GM23338 (cell line): ENCODE data around the gene RPL31. TPM values are rescaled to one million over a fixed set of nuclear protein-coding genes. Genes with fewer than 3 reads are reported as not detected.

Experiments used
- ATAC-seq: fragments of 200-7000 bp; cut with Tn5 transposase; 3 replicates; pipeline ENCODE4 v1.9.1; 2020
- DNase-seq: peaks from one replicate; pipeline ENCODE4 v3.0.0-alpha.2; 2015; ENCODE audit warnings: low spot score
- H2AFZ ChIP-seq: fragments of 200-600 bp; sonication (generic); 2 replicates; pipeline ENCODE4 v1.8.0; 2016; ENCODE audit warnings: antibody characterized with exemption, mild to moderate bottlenecking, moderate library complexity
- H3F3A ChIP-seq: fragments of 200-600 bp; sonication (generic); replicated peaks from 2 replicates; pipeline ENCODE4 v1.8.0; 2017; ENCODE audit warnings: antibody characterized with exemption, mixed run types, low read depth
- H3K27ac ChIP-seq: fragments of 200-600 bp; sonication (generic); 2 replicates; pipeline ENCODE4 v1.6.1; 2016; ENCODE audit warnings: low read depth
- H3K27me3 ChIP-seq: fragments of 200-600 bp; sonication (generic); 2 replicates; pipeline ENCODE4 v1.8.0; 2016; ENCODE audit warnings: mild to moderate bottlenecking, mixed run types, moderate library complexity; ENCODE audit not compliant: insufficient read depth
- H3K36me3 ChIP-seq: fragments of 200-600 bp; sonication (generic); 2 replicates; pipeline ENCODE4 v1.8.0; 2016; ENCODE audit warnings: mild to moderate bottlenecking; ENCODE audit not compliant: insufficient read depth
- H3K4me1 ChIP-seq: fragments of 200-600 bp; sonication (generic); 2 replicates; pipeline ENCODE4 v1.8.0; 2016; ENCODE audit warnings: mild to moderate bottlenecking, moderate library complexity; ENCODE audit not compliant: insufficient read depth
- H3K4me2 ChIP-seq: fragments of 200-600 bp; sonication (generic); 2 replicates; pipeline ENCODE4 v1.7.1; 2017; ENCODE audit warnings: mixed run types
- H3K4me3 ChIP-seq: fragments of 200-600 bp; sonication (generic); 2 replicates; pipeline ENCODE4 v1.6.1; 2016; ENCODE audit warnings: mixed run types
- H3K79me2 ChIP-seq: fragments of 200-600 bp; sonication (generic); replicated peaks from 2 replicates; pipeline ENCODE4 v1.8.0; 2017; ENCODE audit warnings: mild to moderate bottlenecking; ENCODE audit not compliant: insufficient read depth
- H3K9me2 ChIP-seq: fragments of 200-600 bp; sonication (generic); 2 replicates; pipeline ENCODE4 v1.8.0; 2017; ENCODE audit not compliant: insufficient read depth
- H4K20me1 ChIP-seq: fragments of 200-600 bp; sonication (generic); replicated peaks from 2 replicates; pipeline ENCODE4 v1.8.0; 2017; ENCODE audit warnings: mild to moderate bottlenecking; ENCODE audit not compliant: insufficient read depth
- H3K27ac Mint-ChIP-seq: 2 replicates; pipeline ENCODE4 v1.8.0; 2020; ENCODE audit warnings: inconsistent platforms, mild to moderate bottlenecking, moderate library complexity, mixed read lengths
- H3K27me3 Mint-ChIP-seq: 3 replicates; pipeline ENCODE4 v1.8.0; 2022; ENCODE audit warnings: low read depth, mild to moderate bottlenecking, moderate library complexity, mixed read lengths, inconsistent platforms; ENCODE audit not compliant: insufficient read depth, poor library complexity
- H3K36me3 Mint-ChIP-seq: 3 replicates; pipeline ENCODE4 v1.8.0; 2021; ENCODE audit warnings: low read depth, mild to moderate bottlenecking, inconsistent platforms, moderate library complexity, mixed read lengths
- H3K4me1 Mint-ChIP-seq: 3 replicates; pipeline ENCODE4 v1.8.0; 2020; ENCODE audit warnings: mild to moderate bottlenecking, inconsistent platforms, mixed read lengths
- H3K4me3 Mint-ChIP-seq: 3 replicates; pipeline ENCODE4 v1.8.0; 2021; ENCODE audit warnings: moderate library complexity, mild to moderate bottlenecking, inconsistent platforms, mixed read lengths
- H3K9me3 Mint-ChIP-seq: 3 replicates; pipeline ENCODE4 v1.8.0; 2020; ENCODE audit warnings: moderate library complexity, mild to moderate bottlenecking, inconsistent platforms, mixed read lengths
- CREB1 ChIP-seq: fragments of 250-450 bp; sonication (Bioruptor Pico); IDR thresholded peaks from 2 replicates; pipeline ENCODE4 v1.5.0; 2020; ENCODE audit warnings: low read depth, mild to moderate bottlenecking, moderate library complexity
- CTCF ChIP-seq, 2 experiments: fragments of 200-600 bp in 1 of 2; sonication (generic) in 1 of 2; conservative IDR thresholded peaks; 2 replicates each; pipeline versions ENCODE4 v1.5.1 to v1.6.1; 2016 to 2017; ENCODE audit warnings: antibody characterized with exemption in 2 of 2, low read depth in 2 of 2, mild to moderate bottlenecking in 2 of 2, moderate library complexity in 1 of 2
- EZH2 ChIP-seq: fragments of 200-600 bp; sonication (generic); IDR thresholded peaks from one replicate; pipeline ENCODE4 v1.8.0; 2017; ENCODE audit warnings: antibody characterized with exemption, mild to moderate bottlenecking, low read depth; ENCODE audit not compliant: unreplicated experiment
- STAT1 ChIP-seq: IDR thresholded peaks from one replicate; pipeline ENCODE4 v1.6.1; 2016; ENCODE audit warnings: antibody characterized with exemption; ENCODE audit not compliant: unreplicated experiment
- ZNF114 ChIP-seq: fragments of 250-450 bp; sonication (Bioruptor Pico); IDR thresholded peaks from 2 replicates; pipeline ENCODE4 v1.5.0; 2020; ENCODE audit warnings: mild to moderate bottlenecking, moderate library complexity
- ZNF462 ChIP-seq: fragments of 250-450 bp; sonication (Bioruptor Pico); IDR thresholded peaks from 2 replicates; pipeline ENCODE4 v1.5.0; 2020; ENCODE audit warnings: mild to moderate bottlenecking, moderate library complexity
- polyA plus RNA-seq: library from polyadenylated mRNA; unstranded; fragments of >200 nt; fragmentation: Nextera tagmentation; extraction: Ambion mirVana; gene quantifications from 2 replicates; pipeline ENCODE4 v1.2.1, GENCODE V29; 2016
- total RNA-seq: library from RNA; depleted of rRNA; stranded (reverse); fragments of >200 nt; shearing (Covaris generic); gene quantifications from 2 replicates; pipeline ENCODE4 v1.2.3, GENCODE V29; 2014

RPL31 gene
- total and polyA plus RNA-seq, 2 experiments from 2014 or later: 819 to 3,213 TPM

DNA sequence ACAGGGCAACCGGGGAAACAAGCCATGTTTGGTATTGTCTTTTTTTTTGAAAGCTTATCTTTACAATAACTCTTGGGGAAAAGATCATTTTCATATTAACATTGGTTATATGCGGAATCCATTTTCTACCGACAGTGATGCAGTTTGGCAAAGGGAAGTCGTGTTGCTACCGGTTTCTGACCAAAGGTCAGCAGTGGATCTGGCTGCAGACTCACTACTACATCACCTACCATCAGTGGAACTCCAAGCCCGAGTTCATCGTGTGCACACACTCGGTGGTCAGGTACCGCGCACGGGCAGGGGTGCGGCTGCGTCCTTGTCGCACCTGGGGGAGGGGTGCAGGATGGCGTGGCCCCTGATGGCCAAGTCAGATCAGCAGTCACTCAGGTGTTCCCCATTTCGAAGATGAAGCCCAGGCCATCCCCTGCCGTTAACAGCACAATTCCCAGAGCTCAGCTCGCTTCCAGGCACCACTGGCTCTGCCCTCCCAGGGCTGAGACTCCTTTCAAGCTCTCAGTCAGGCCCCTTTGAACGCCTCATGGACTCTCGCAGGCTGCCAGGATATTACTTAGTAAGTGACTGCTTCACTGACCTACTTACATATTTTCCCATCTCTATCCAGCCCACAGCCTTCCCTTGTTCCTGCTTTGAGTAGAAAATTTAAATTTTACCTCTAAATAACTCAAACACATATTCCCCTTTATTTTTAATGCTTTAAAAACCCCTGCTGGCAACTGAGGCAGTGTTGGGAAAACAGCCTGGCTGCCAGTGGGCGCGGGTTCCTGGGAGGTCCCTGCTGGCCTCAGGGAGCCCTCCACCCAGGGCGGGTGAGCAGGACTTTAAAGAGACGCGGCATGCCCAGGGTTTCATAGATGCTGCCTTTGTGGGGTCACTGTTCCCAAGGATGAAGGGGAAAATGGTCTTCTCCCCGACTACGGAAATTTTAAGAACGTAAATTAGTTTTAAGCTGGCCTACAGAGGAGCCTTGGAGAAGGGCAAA, 33.6 kb upstream of the RPL31 start:
- H4K20me1 ChIP-seq: no peaks in the 10 kb centered on the region
- Mint-ChIP-seq H3K4me3 (no peak overlapping the region), H3K4me1 (peaks cover 6% of the 10 kb centered on the region; the same call in 2 of the 3 replicates), H3K36me3 (no peaks in the 10 kb centered on the region), H3K27ac (no peak overlapping the region), H3K9me3 (no peaks in the 10 kb centered on the region), H3K27me3 (peaks cover 3% of the 10 kb centered on the region)
- H3K79me2 ChIP-seq: no peaks in the 10 kb centered on the region
- H3F3A ChIP-seq: no peaks in the 10 kb centered on the region
- peak overlapping the region; percentile 43; the same call in 1 of the 2 replicates for H2AFZ ChIP-seq
- H3K36me3 ChIP-seq: no peaks in the 10 kb centered on the region
- H3K4me1 ChIP-seq: no peaks in the 10 kb centered on the region
- no peak overlapping the region for H3K4me2 ChIP-seq
- H3K9me2 ChIP-seq: peaks cover 8% of the 10 kb centered on the region; the same call in 1 of the 2 replicates
- no peak overlapping the region for H3K27ac ChIP-seq
- H3K4me3 ChIP-seq: no peak overlapping the region
- ATAC-seq: no peak
- H3K27me3 ChIP-seq: no peaks in the 10 kb centered on the region
- DNase-seq: no peak
- no peak for TF ChIP-seq EZH2

GRCh38 chr2:100969998-100970397, 32.1 kb upstream of the RPL31 start:
- Histone ChIP-seq H3F3A (no peaks in the 10 kb centered on the region), H3K79me2 (no peaks in the 10 kb centered on the region), H3K4me3 (no peak overlapping the region), H3K36me3 (no peaks in the 10 kb centered on the region), H3K9me2 (peaks cover 8% of the 10 kb centered on the region; the same call in 1 of the 2 replicates), H2AFZ (no peak overlapping the region), H3K27ac (no peak overlapping the region), H3K4me1 (no peaks in the 10 kb centered on the region), H4K20me1 (no peaks in the 10 kb centered on the region), H3K27me3 (no peaks in the 10 kb centered on the region), H3K4me2 (no peak overlapping the region)
- H3K4me3 Mint-ChIP-seq: no peak overlapping the region
- H3K9me3 Mint-ChIP-seq: no peaks in the 10 kb centered on the region
- ATAC-seq (no peak), DNase-seq (no peak)
- peaks cover 3% of the 10 kb centered on the region for H3K27me3 Mint-ChIP-seq
- H3K4me1 Mint-ChIP-seq: peaks cover 6% of the 10 kb centered on the region; the same call in 2 of the 3 replicates
- TF ChIP-seq STAT1: no peak
- H3K27ac Mint-ChIP-seq: no peak overlapping the region
- H3K36me3 Mint-ChIP-seq: no peaks in the 10 kb centered on the region

DNA sequence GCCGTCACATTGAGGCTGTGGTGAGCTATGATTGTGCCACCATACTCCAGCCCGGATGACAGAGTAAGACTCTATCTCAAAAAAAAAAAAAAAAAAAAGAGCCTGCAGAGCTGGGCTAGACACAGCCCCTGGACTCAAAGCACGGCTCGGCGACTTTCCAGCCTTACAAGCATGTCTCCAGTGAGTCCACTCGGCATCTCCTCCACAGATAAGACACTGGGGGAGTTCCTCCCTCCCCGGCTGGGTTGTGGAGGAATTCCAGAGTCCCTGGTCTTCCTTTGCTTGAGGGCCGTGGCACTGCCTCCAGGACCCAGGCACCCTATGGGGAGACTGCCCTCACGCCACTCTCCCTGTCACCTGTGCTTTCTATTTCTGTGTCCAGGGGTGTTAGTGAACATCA, 30.9 kb upstream of the RPL31 start:
- H3K4me3 ChIP-seq: no peak overlapping the region
- Mint-ChIP-seq H3K4me3 (no peak overlapping the region), H3K4me1 (peaks cover 1% of the 10 kb centered on the region; the same call in 2 of the 3 replicates), H3K27ac (no peak overlapping the region), H3K27me3 (peaks cover 3% of the 10 kb centered on the region), H3K9me3 (no peaks in the 10 kb centered on the region), H3K36me3 (no peaks in the 10 kb centered on the region)
- no peak for ATAC-seq
- H3K4me1 ChIP-seq: no peaks in the 10 kb centered on the region
- no peak overlapping the region for H2AFZ ChIP-seq
- H3K27me3 ChIP-seq: no peaks in the 10 kb centered on the region
- no peaks in the 10 kb centered on the region for H3K79me2 ChIP-seq
- no peak overlapping the region for H3K27ac ChIP-seq
- DNase-seq: no peak
- H3F3A ChIP-seq: no peaks in the 10 kb centered on the region
- no peaks in the 10 kb centered on the region for H3K9me2 ChIP-seq
- H3K36me3 ChIP-seq: no peaks in the 10 kb centered on the region
- no peak overlapping the region for H3K4me2 ChIP-seq
- H4K20me1 ChIP-seq: no peaks in the 10 kb centered on the region
- no peak for TF ChIP-seq ZNF114 (CRISPR knock-in tag)
- no peak for TF ChIP-seq STAT1
- no peak for TF ChIP-seq CTCF (conservative IDR thresholded peaks at IDR 0.05; ENCODE audit: low read depth in 2 of 2)
- TF ChIP-seq CREB1 (CRISPR knock-in tag): no peak
- no peak for TF ChIP-seq ZNF462 (CRISPR knock-in tag)
